ENCODE results near the gene GALNT4. TPM values are rescaled to one million over a fixed set of nuclear protein-coding genes. Genes with fewer than 3 reads are reported as not detected.

Gene GALNT4
- total RNA-seq, 1 experiment from 2014 or later, result 7.2 TPM

DNA sequence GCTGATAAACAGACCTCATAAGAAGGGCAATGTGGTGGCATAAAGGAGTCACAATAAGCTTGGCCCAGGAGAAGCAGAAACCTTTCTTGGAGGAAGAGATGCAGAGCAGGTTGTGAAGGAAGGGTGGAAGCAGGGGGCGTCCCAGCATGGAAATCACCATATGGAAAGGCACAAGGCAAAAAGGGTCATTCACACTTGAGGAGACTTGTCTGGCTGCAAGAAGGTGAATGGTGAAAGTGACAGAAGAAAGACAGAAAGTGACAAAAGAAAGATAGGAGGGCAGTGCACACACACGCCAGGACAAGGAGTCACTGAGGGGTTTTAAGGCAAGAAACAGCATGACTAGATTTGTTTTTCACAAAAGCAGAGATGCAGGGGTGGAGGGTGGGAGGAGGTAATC lies 38.3 kb downstream of the GALNT4 start:
- H3K4me3 Mint-ChIP-seq (ENCODE audit: unreplicated experiment), result no peak overlapping the region
- POLR2A ChIA-PET, result no interaction called here
- no peaks in the 10 kb centered on the region for H3K9me3 ChIP-seq
- no peaks in the 10 kb centered on the region for H3K4me1 ChIP-seq
- peaks cover 5% of the 10 kb centered on the region for H3K4me1 Mint-ChIP-seq (ENCODE audit: low read depth, unreplicated experiment)
- no peaks in the 10 kb centered on the region for H3K36me3 Mint-ChIP-seq (ENCODE audit: insufficient read depth, unreplicated experiment)
- no peaks in the 10 kb centered on the region for H3K36me3 ChIP-seq (ENCODE audit: control insufficient read depth, insufficient read depth, low read length)
- H3K27me3 ChIP-seq (replicated peaks; ENCODE audit: control insufficient read depth, insufficient read depth, low read length), result no peaks in the 10 kb centered on the region
- DNase-seq, result no peak
- intact Hi-C loops (cut with micrococcal nuclease; ENCODE audit: unreplicated experiment), result no loop called here
- H3K4me3 ChIP-seq (ENCODE audit: low read depth, low read length), result no peak overlapping the region
- no peak for TF ChIP-seq CTCF (IDR thresholded peaks at IDR 0.05; ENCODE audit: insufficient read depth in 1 of 2, low read depth in 1 of 2, low read length in 1 of 2, severe bottlenecking in 1 of 2, unreplicated experiment in 1 of 2)
- no peaks in the 10 kb centered on the region for H3K9me3 Mint-ChIP-seq (ENCODE audit: unreplicated experiment)
- no peaks in the 10 kb centered on the region for H3K27me3 Mint-ChIP-seq (ENCODE audit: insufficient read depth, unreplicated experiment)
- H3K27ac Mint-ChIP-seq (ENCODE audit: unreplicated experiment), result no peak overlapping the region
- CTCF ChIA-PET, result no interaction called here
- no TSS peak for BruUV-seq (replicated peaks)

DNA sequence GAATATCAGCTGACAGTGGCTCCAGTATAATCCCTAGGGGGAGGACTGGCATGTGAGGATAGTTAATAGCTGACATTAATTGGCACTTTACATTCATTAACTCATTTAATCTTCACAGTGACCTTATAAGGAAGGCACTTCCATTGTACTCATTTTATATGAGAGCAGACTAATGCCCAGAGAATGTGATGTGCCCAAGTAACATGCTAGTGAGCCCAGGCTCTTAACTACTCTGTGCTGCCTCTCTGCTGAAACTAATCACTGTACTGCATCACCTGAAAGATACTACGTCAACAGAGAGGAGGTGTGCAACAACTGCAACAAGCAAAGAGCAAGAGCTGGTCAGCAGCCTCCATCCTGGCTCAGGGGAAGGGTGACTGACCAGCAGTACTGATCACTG lies 40.1 kb downstream of the GALNT4 start:
- no peak for DNase-seq
- H3K9me3 Mint-ChIP-seq (ENCODE audit: unreplicated experiment), result no peaks in the 10 kb centered on the region
- CTCF ChIA-PET, result no interaction called here
- BruUV-seq (replicated peaks), result no TSS peak
- no peaks in the 10 kb centered on the region for H3K27me3 Mint-ChIP-seq (ENCODE audit: insufficient read depth, unreplicated experiment)
- no peak overlapping the region for H3K4me3 ChIP-seq (ENCODE audit: low read depth, low read length)
- no peak overlapping the region for H3K27ac Mint-ChIP-seq (ENCODE audit: unreplicated experiment)
- POLR2A ChIA-PET, result no interaction called here
- no peaks in the 10 kb centered on the region for H3K36me3 Mint-ChIP-seq (ENCODE audit: insufficient read depth, unreplicated experiment)
- H3K4me3 Mint-ChIP-seq (ENCODE audit: unreplicated experiment), result no peak overlapping the region
- intact Hi-C loops (cut with micrococcal nuclease; ENCODE audit: unreplicated experiment), result no loop called here
- no peak for TF ChIP-seq CTCF (IDR thresholded peaks at IDR 0.05; ENCODE audit: insufficient read depth in 1 of 2, low read depth in 1 of 2, low read length in 1 of 2, severe bottlenecking in 1 of 2, unreplicated experiment in 1 of 2)
- H3K4me1 ChIP-seq, result no peaks in the 10 kb centered on the region
- no peaks in the 10 kb centered on the region for H3K4me1 Mint-ChIP-seq (ENCODE audit: low read depth, unreplicated experiment)
- no peaks in the 10 kb centered on the region for H3K9me3 ChIP-seq
- no peaks in the 10 kb centered on the region for H3K36me3 ChIP-seq (ENCODE audit: control insufficient read depth, insufficient read depth, low read length)
- no peaks in the 10 kb centered on the region for H3K27me3 ChIP-seq (replicated peaks; ENCODE audit: control insufficient read depth, insufficient read depth, low read length)

DNA sequence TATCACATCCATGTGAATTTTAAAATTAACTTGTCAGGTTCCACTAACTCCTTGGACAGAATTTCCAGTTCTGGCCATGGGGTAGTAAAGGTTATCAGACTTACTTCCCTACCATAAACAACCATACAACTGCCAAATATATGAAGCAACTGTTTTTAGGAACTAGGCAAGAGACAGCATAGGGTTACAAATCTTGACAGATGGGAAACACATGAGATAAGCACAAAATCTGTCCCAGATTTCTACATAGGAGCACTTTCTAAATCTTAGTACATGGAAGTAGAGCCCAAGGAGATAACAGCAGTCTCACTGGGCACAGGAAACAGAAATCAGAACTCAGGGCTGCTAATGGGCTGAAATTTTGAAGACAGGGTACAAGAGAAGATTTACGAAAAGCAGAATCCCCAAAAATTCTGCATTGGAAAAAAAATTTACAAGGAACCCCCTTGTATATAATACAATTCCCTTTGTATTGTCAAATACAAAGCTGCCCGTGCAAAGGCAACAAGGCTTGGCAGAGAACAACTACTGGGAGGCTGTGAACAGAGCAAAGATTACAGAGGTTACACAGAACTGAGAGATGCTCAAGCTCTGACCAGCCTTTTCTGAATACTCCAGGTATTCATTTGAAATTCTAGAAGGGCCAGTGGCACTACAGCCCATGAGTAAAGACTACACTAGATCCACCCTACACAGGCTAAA lies 43.2 kb downstream of the GALNT4 start:
- no peak for TF ChIP-seq CTCF (IDR thresholded peaks at IDR 0.05; ENCODE audit: insufficient read depth in 1 of 2, low read depth in 1 of 2, low read length in 1 of 2, severe bottlenecking in 1 of 2, unreplicated experiment in 1 of 2)
- intact Hi-C loops (cut with micrococcal nuclease; ENCODE audit: unreplicated experiment), result no loop called here
- CTCF ChIA-PET, result no interaction called here
- Mint-ChIP-seq H3K36me3 (ENCODE audit: insufficient read depth, unreplicated experiment) (no peaks in the 10 kb centered on the region), H3K27me3 (ENCODE audit: insufficient read depth, unreplicated experiment) (no peaks in the 10 kb centered on the region), H3K4me1 (ENCODE audit: low read depth, unreplicated experiment) (no peaks in the 10 kb centered on the region), H3K9me3 (ENCODE audit: unreplicated experiment) (no peaks in the 10 kb centered on the region), H3K27ac (ENCODE audit: unreplicated experiment) (no peak overlapping the region), H3K4me3 (ENCODE audit: unreplicated experiment) (no peak overlapping the region)
- POLR2A ChIA-PET, result no interaction called here
- Histone ChIP-seq H3K4me1 (no peaks in the 10 kb centered on the region), H3K9me3 (no peaks in the 10 kb centered on the region), H3K4me3 (ENCODE audit: low read depth, low read length) (no peak overlapping the region), H3K27me3 (replicated peaks; ENCODE audit: control insufficient read depth, insufficient read depth, low read length) (no peaks in the 10 kb centered on the region), H3K36me3 (ENCODE audit: control insufficient read depth, insufficient read depth, low read length) (no peaks in the 10 kb centered on the region)
- no TSS peak for BruUV-seq (replicated peaks)
- no peak for DNase-seq
